Measurements from ENCODE around the gene AQP7.
"Not testable (repeated sequence)": the region's sequence is repeated elsewhere in the genome, so short reads cannot be mapped to it uniquely, and the experiment has no call there.

Gene AQP7

GRCh38 chr9:33395159-33395879 lies 7.0 kb downstream of the AQP7 start:
- no CpG with 5 or more reads among the region's 15 CpGs for WGBS (ENCODE audit: insufficient coverage, insufficient read length)
- not testable (repeated sequence) for DNase-seq (ENCODE audit: low read depth, low spot score); H3K27me3 ChIP-seq (ENCODE audit: control insufficient read depth, insufficient read depth, low read length); H3K27ac ChIP-seq (ENCODE audit: low read length); H3K4me1 ChIP-seq (ENCODE audit: control insufficient read depth, insufficient read depth, low read length); H3K9me3 ChIP-seq (ENCODE audit: control insufficient read depth, insufficient read depth, low read length); H3K36me3 ChIP-seq (ENCODE audit: control insufficient read depth, insufficient read depth, low read length); H3K4me3 ChIP-seq (ENCODE audit: low read length)

GRCh38 chr9:33393986-33394385 lies 8.4 kb downstream of the AQP7 start:
- WGBS (ENCODE audit: insufficient coverage, insufficient read length) = no CpG with 5 or more reads among the region's 3 CpGs
- not testable (repeated sequence) for H3K27ac ChIP-seq (ENCODE audit: low read length); H3K36me3 ChIP-seq (ENCODE audit: control insufficient read depth, insufficient read depth, low read length); H3K9me3 ChIP-seq (ENCODE audit: control insufficient read depth, insufficient read depth, low read length); H3K4me3 ChIP-seq (ENCODE audit: low read length); DNase-seq (ENCODE audit: low read depth, low spot score); H3K27me3 ChIP-seq (ENCODE audit: control insufficient read depth, insufficient read depth, low read length); H3K4me1 ChIP-seq (ENCODE audit: control insufficient read depth, insufficient read depth, low read length)

- H3K4me1 ChIP-seq (ENCODE audit: control insufficient read depth, insufficient read depth, low read length) = no peaks in the 10 kb centered on the region
- H3K36me3 ChIP-seq (ENCODE audit: control insufficient read depth, insufficient read depth, low read length) = no peaks in the 10 kb centered on the region
- no CpG with 5 or more reads among the region's 11 CpGs for WGBS (ENCODE audit: insufficient coverage, insufficient read length)
- no peak for DNase-seq (ENCODE audit: low read depth, low spot score)
- H3K27me3 ChIP-seq (ENCODE audit: control insufficient read depth, insufficient read depth, low read length) = no peaks in the 10 kb centered on the region
- no peak overlapping the region for H3K27ac ChIP-seq (ENCODE audit: low read length)
- no peak overlapping the region for H3K4me3 ChIP-seq (ENCODE audit: low read length)
- no peaks in the 10 kb centered on the region for H3K9me3 ChIP-seq (ENCODE audit: control insufficient read depth, insufficient read depth, low read length)
Observed at GRCh38 chr9:33393581-33393980, 8.8 kb downstream of the AQP7 start.

- not testable (repeated sequence) for H3K27me3 ChIP-seq (ENCODE audit: control insufficient read depth, insufficient read depth, low read length); H3K4me3 ChIP-seq (ENCODE audit: low read length); H3K27ac ChIP-seq (ENCODE audit: low read length); DNase-seq (ENCODE audit: low read depth, low spot score); H3K4me1 ChIP-seq (ENCODE audit: control insufficient read depth, insufficient read depth, low read length); H3K9me3 ChIP-seq (ENCODE audit: control insufficient read depth, insufficient read depth, low read length); H3K36me3 ChIP-seq (ENCODE audit: control insufficient read depth, insufficient read depth, low read length)
- no CpG with 5 or more reads among the region's 7 CpGs for WGBS (ENCODE audit: insufficient coverage, insufficient read length)
Observed at GRCh38 chr9:33392591-33393021, 9.8 kb downstream of the AQP7 start.

- not testable (repeated sequence) for H3K36me3 ChIP-seq (ENCODE audit: control insufficient read depth, insufficient read depth, low read length); H3K4me1 ChIP-seq (ENCODE audit: control insufficient read depth, insufficient read depth, low read length); H3K27ac ChIP-seq (ENCODE audit: low read length); H3K4me3 ChIP-seq (ENCODE audit: low read length); H3K9me3 ChIP-seq (ENCODE audit: control insufficient read depth, insufficient read depth, low read length); DNase-seq (ENCODE audit: low read depth, low spot score); H3K27me3 ChIP-seq (ENCODE audit: control insufficient read depth, insufficient read depth, low read length)
- no CpG with 5 or more reads among the region's 9 CpGs for WGBS (ENCODE audit: insufficient coverage, insufficient read length)
Observed at GRCh38 chr9:33391111-33391771, 11.1 kb downstream of the AQP7 start.

GRCh38 chr9:33388110-33388994 lies 14.0 kb downstream of the AQP7 start:
- WGBS (ENCODE audit: insufficient coverage, insufficient read length) = no CpG with 5 or more reads among the region's 15 CpGs
- no peak for DNase-seq (ENCODE audit: low read depth, low spot score)
- no peaks in the 10 kb centered on the region for H3K36me3 ChIP-seq (ENCODE audit: control insufficient read depth, insufficient read depth, low read length)

GRCh38 chr9:33386998-33387397 lies 15.4 kb downstream of the AQP7 start:
- not testable (repeated sequence) for H3K27ac ChIP-seq (ENCODE audit: low read length); H3K27me3 ChIP-seq (ENCODE audit: control insufficient read depth, insufficient read depth, low read length); H3K36me3 ChIP-seq (ENCODE audit: control insufficient read depth, insufficient read depth, low read length); H3K4me1 ChIP-seq (ENCODE audit: control insufficient read depth, insufficient read depth, low read length); H3K9me3 ChIP-seq (ENCODE audit: control insufficient read depth, insufficient read depth, low read length); DNase-seq (ENCODE audit: low read depth, low spot score); H3K4me3 ChIP-seq (ENCODE audit: low read length)
- WGBS (ENCODE audit: insufficient coverage, insufficient read length) = no CpG with 5 or more reads among the region's 9 CpGs

More at GRCh38 chr9:33388110-33388994, 14.0 kb downstream of the AQP7 start:
- Histone ChIP-seq H3K4me1 (ENCODE audit: control insufficient read depth, insufficient read depth, low read length) (no peaks in the 10 kb centered on the region), H3K27ac (ENCODE audit: low read length) (no peak overlapping the region), H3K27me3 (ENCODE audit: control insufficient read depth, insufficient read depth, low read length) (no peaks in the 10 kb centered on the region), H3K4me3 (ENCODE audit: low read length) (no peak overlapping the region), H3K9me3 (ENCODE audit: control insufficient read depth, insufficient read depth, low read length) (no peaks in the 10 kb centered on the region)

- not testable (repeated sequence) for H3K9me3 ChIP-seq (ENCODE audit: control insufficient read depth, insufficient read depth, low read length); H3K36me3 ChIP-seq (ENCODE audit: control insufficient read depth, insufficient read depth, low read length); DNase-seq (ENCODE audit: low read depth, low spot score); H3K27me3 ChIP-seq (ENCODE audit: control insufficient read depth, insufficient read depth, low read length); H3K4me3 ChIP-seq (ENCODE audit: low read length); H3K4me1 ChIP-seq (ENCODE audit: control insufficient read depth, insufficient read depth, low read length); H3K27ac ChIP-seq (ENCODE audit: low read length)
- WGBS (ENCODE audit: insufficient coverage, insufficient read length) = no CpG with 5 or more reads among the region's 14 CpGs
Observed at GRCh38 chr9:33386641-33386996, 15.7 kb downstream of the AQP7 start.

GRCh38 chr9:33385979-33386640 lies 16.3 kb downstream of the AQP7 start:
- H3K4me1 ChIP-seq (ENCODE audit: control insufficient read depth, insufficient read depth, low read length); H3K36me3 ChIP-seq (ENCODE audit: control insufficient read depth, insufficient read depth, low read length); H3K4me3 ChIP-seq (ENCODE audit: low read length); H3K27me3 ChIP-seq (ENCODE audit: control insufficient read depth, insufficient read depth, low read length); H3K27ac ChIP-seq (ENCODE audit: low read length); DNase-seq (ENCODE audit: low read depth, low spot score); H3K9me3 ChIP-seq (ENCODE audit: control insufficient read depth, insufficient read depth, low read length): not testable (repeated sequence)
- no CpG with 5 or more reads among the region's 23 CpGs for WGBS (ENCODE audit: insufficient coverage, insufficient read length)

GRCh38 chr9:33385536-33385935 lies 16.8 kb downstream of the AQP7 start:
- H3K36me3 ChIP-seq (ENCODE audit: control insufficient read depth, insufficient read depth, low read length); H3K4me3 ChIP-seq (ENCODE audit: low read length); H3K27ac ChIP-seq (ENCODE audit: low read length); H3K4me1 ChIP-seq (ENCODE audit: control insufficient read depth, insufficient read depth, low read length); H3K27me3 ChIP-seq (ENCODE audit: control insufficient read depth, insufficient read depth, low read length); H3K9me3 ChIP-seq (ENCODE audit: control insufficient read depth, insufficient read depth, low read length); DNase-seq (ENCODE audit: low read depth, low spot score): not testable (repeated sequence)
- WGBS (ENCODE audit: insufficient coverage, insufficient read length) = no CpG with 5 or more reads among the region's 11 CpGs
